ENCODE results near the gene EXOSC5.
A peak's percentile ranks its signal among the peaks of the same experiment; 100 is the strongest.
"Not testable (repeated sequence)": the region's sequence is repeated elsewhere in the genome, so short reads cannot be mapped to it uniquely, and the experiment has no call there.

EXOSC5 gene

GRCh38 chr19:41364524-41365391 is 32.4 kb downstream of the EXOSC5 start:
- peak; percentile 71 for DNase-seq

- peak; percentile 100 for DNase-seq
Observed at GRCh38 chr19:41363753-41364523, 33.2 kb downstream of the EXOSC5 start, which contains the start of gene B9D2. Gene B9D2, minus strand, starts transcription at chr19:41364149. Its CDS starts 630 bp downstream, at chr19:41363519.

GRCh38 chr19:41363371-41363752 is 33.8 kb downstream of the EXOSC5 start:
- no peak for DNase-seq

GRCh38 chr19:41362143-41362847 is 34.9 kb downstream of the EXOSC5 start:
- peak; percentile 98 for DNase-seq

GRCh38 chr19:41359741-41360140 is 37.4 kb downstream of the EXOSC5 start:
- no peak for DNase-seq

- DNase-seq, result no peak
Observed at GRCh38 chr19:41357746-41358145, 39.4 kb downstream of the EXOSC5 start.

GRCh38 chr19:41356984-41357739 is 40.0 kb downstream of the EXOSC5 start:
- no peak for DNase-seq

GRCh38 chr19:41355802-41356201 is 41.4 kb downstream of the EXOSC5 start:
- no peak for DNase-seq

GRCh38 chr19:41355035-41355434 is 42.1 kb downstream of the EXOSC5 start:
- no peak for DNase-seq

- DNase-seq, result no peak
Observed at GRCh38 chr19:41354343-41354953, 42.7 kb downstream of the EXOSC5 start.

GRCh38 chr19:41353466-41354342 is 43.5 kb downstream of the EXOSC5 start, which contains the start of gene TGFB1:
Gene TGFB1, minus strand, starts transcription at chr19:41353922. Its CDS starts 878 bp downstream, at chr19:41353044.
- peak; percentile 91 for DNase-seq

- peak; percentile 86 for DNase-seq
Observed at GRCh38 chr19:41352609-41353465, 44.3 kb downstream of the EXOSC5 start.

- DNase-seq, result no peak
Observed at GRCh38 chr19:41352279-41352608, 44.9 kb downstream of the EXOSC5 start.

GRCh38 chr19:41351339-41352245 is 45.6 kb downstream of the EXOSC5 start:
- DNase-seq, result peak; percentile 80

GRCh38 chr19:41350735-41351338 is 46.3 kb downstream of the EXOSC5 start:
- no peak for DNase-seq

GRCh38 chr19:41346916-41347315 is 50.2 kb downstream of the EXOSC5 start:
- DNase-seq, result not testable (repeated sequence)

- DNase-seq, result no peak
Observed at GRCh38 chr19:41344162-41344561, 53.0 kb downstream of the EXOSC5 start.

Measured in DMS53 (cell line).